HG03175 (cell line): ENCODE results near the gene SLC25A20.
"Not testable (repeated sequence)": the region's sequence is repeated elsewhere in the genome, so short reads cannot be mapped to it uniquely, and the experiment has no call there.

Source experiments
- ATAC-seq: cut with Tn5 transposase; IDR thresholded peaks from one replicate; pipeline ENCODE4 v1.9.1; 2021; ENCODE audit warnings: mild to moderate bottlenecking, moderate library complexity; ENCODE audit not compliant: unreplicated experiment

SLC25A20 gene

GRCh38 chr3:48847504-48848423, 50.9 kb downstream of the SLC25A20 start, which contains the start of gene PRKAR2A:
PRKAR2A (minus strand) TSS chr3:48847874; CDS start chr3:48847596, 278 bp downstream.
- peak; percentile 84 for ATAC-seq

GRCh38 chr3:48847053-48847503, 51.6 kb downstream of the SLC25A20 start:
- peak; percentile 32 for ATAC-seq

- no peak for ATAC-seq
Measured at GRCh38 chr3:48845170-48845569, 53.5 kb downstream of the SLC25A20 start.

- no peak for ATAC-seq
Measured at GRCh38 chr3:48837163-48837562, 61.5 kb downstream of the SLC25A20 start.

GRCh38 chr3:48835650-48836366, 62.9 kb downstream of the SLC25A20 start:
- no peak for ATAC-seq

- no peak for ATAC-seq
Measured at GRCh38 chr3:48832684-48833083, 66.0 kb downstream of the SLC25A20 start.

GRCh38 chr3:48830715-48831114, 68.0 kb downstream of the SLC25A20 start:
- ATAC-seq: no peak

- ATAC-seq: not testable (repeated sequence)
Measured at GRCh38 chr3:48829525-48829924, 69.2 kb downstream of the SLC25A20 start.

GRCh38 chr3:48827874-48828273, 70.8 kb downstream of the SLC25A20 start:
- not testable (repeated sequence) for ATAC-seq

- ATAC-seq: no peak
Measured at GRCh38 chr3:48826451-48826850, 72.2 kb downstream of the SLC25A20 start.

GRCh38 chr3:48820612-48821324, 77.9 kb downstream of the SLC25A20 start:
- ATAC-seq: no peak

GRCh38 chr3:48819234-48820221, 79.2 kb downstream of the SLC25A20 start:
- ATAC-seq: no peak

- no peak for ATAC-seq
Measured at GRCh38 chr3:48811524-48811923, 87.2 kb downstream of the SLC25A20 start.
